Body of pancreas (tissue), 4 donors: ENCODE results near the gene MYO16.

Experiments
- POLR2A ChIP-seq, 3 donors: fragments of 450-650 bp; IDR thresholded peaks; one replicate each; pipeline ENCODE4 v1.6.1; 2016; ENCODE audit warnings: antibody characterized with exemption in 3 of 3, mild to moderate bottlenecking in 2 of 3
- TF ChIP-seq, protein P1 (sequence below), 7 experiments: fragments of 450-650 bp in 4 of 7; fragments of 200-600 bp in 3 of 7; sonication (generic) in 3 of 7; IDR thresholded peaks; one replicate each; pipeline ENCODE4 v1.5.1; 2016 to 2019; ENCODE audit warnings: antibody characterized with exemption in 7 of 7

DNA sequence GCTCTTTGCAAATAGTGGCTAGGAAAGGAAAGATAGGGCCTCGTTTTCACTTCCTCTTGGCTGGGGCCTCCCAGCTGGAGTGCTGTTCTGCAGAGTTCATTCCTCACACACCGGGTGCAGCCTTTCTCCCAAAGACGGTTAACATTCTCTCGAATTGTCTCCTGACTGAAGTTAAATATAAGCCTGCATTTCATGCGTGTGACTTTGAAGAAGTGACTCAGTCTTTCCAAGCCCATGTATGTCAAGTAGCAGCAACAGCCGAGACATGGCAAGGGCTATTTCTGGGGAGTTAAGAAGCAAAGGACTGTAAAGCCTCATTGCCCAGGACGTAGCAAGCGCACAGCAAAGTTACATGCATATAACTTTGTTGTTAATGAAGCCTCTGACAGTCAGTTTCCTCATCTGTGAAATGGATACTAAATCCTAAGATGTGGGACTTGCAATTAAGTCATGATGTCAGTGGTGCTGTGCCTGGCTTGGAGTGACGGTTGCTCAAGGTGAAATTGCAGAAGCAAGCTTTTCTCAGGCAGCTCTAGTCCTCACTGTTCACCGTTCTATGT, 502.4 kb downstream of the MYO16 start:
- TF ChIP-seq, protein P1, sequence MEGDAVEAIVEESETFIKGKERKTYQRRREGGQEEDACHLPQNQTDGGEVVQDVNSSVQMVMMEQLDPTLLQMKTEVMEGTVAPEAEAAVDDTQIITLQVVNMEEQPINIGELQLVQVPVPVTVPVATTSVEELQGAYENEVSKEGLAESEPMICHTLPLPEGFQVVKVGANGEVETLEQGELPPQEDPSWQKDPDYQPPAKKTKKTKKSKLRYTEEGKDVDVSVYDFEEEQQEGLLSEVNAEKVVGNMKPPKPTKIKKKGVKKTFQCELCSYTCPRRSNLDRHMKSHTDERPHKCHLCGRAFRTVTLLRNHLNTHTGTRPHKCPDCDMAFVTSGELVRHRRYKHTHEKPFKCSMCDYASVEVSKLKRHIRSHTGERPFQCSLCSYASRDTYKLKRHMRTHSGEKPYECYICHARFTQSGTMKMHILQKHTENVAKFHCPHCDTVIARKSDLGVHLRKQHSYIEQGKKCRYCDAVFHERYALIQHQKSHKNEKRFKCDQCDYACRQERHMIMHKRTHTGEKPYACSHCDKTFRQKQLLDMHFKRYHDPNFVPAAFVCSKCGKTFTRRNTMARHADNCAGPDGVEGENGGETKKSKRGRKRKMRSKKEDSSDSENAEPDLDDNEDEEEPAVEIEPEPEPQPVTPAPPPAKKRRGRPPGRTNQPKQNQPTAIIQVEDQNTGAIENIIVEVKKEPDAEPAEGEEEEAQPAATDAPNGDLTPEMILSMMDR (IDR thresholded peaks at IDR 0.05) = no peak
- no peak for TF ChIP-seq POLR2A (IDR thresholded peaks at IDR 0.05)
